GM12873 (cell line): Measurements from ENCODE around the gene TTC8.

ENCODE experiments used
- CTCF ChIP-seq: IDR thresholded peaks from 2 replicates; pipeline ENCODE4 v1.5.1; 2012; ENCODE audit warnings: low read depth, mild to moderate bottlenecking, moderate library complexity, low read length, control low read depth; ENCODE audit not compliant: insufficient read depth; ENCODE audit errors: missing control alignments

TTC8 gene

GRCh38 chr14:88838015-88838414, 13.6 kb downstream of the TTC8 start:
- no peak for TF ChIP-seq CTCF

GRCh38 chr14:88840926-88841325, 16.5 kb downstream of the TTC8 start:
- no peak for TF ChIP-seq CTCF

GRCh38 chr14:88841741-88842140, 17.3 kb downstream of the TTC8 start:
- no peak for TF ChIP-seq CTCF

GRCh38 chr14:88842414-88842813, 18.0 kb downstream of the TTC8 start:
- no peak for TF ChIP-seq CTCF

- no peak for TF ChIP-seq CTCF
Observed at GRCh38 chr14:88844980-88845491, 20.6 kb downstream of the TTC8 start.

GRCh38 chr14:88848571-88848970, 24.1 kb downstream of the TTC8 start:
- TF ChIP-seq CTCF, result no peak

GRCh38 chr14:88849716-88850115, 25.3 kb downstream of the TTC8 start:
- no peak for TF ChIP-seq CTCF
